H9 (cell line): Measurements from ENCODE around the gene SHISA4. TPM values are rescaled to one million over a fixed set of nuclear protein-coding genes. Genes with fewer than 3 reads are reported as not detected.

Source experiments
- DNase-seq: peaks from one replicate; pipeline ENCODE4 v3.0.0-alpha.2; 2017
- H2AFZ ChIP-seq: one replicate; pipeline ENCODE4 v1.6.1; 2013; ENCODE audit warnings: mild to moderate bottlenecking, low read length, control low read depth, moderate library complexity
- H2AK5ac ChIP-seq: 2 replicates; pipeline ENCODE4 v1.6.1; 2013; ENCODE audit warnings: low read length, control low read depth, mixed read lengths; ENCODE audit not compliant: insufficient read length
- H2BK120ac ChIP-seq: one replicate; pipeline ENCODE4 v1.6.1; 2013; ENCODE audit warnings: low read depth, mild to moderate bottlenecking, low read length, control low read depth, inconsistent platforms; ENCODE audit not compliant: poor library complexity, severe bottlenecking
- H2BK12ac ChIP-seq: 2 replicates; pipeline ENCODE4 v1.6.1; 2013; ENCODE audit warnings: low read length, control low read depth, mixed read lengths, low read depth; ENCODE audit not compliant: insufficient read length
- H2BK15ac ChIP-seq: 2 replicates; pipeline ENCODE4 v1.6.1; 2013; ENCODE audit warnings: low read depth, low read length, control low read depth
- H2BK20ac ChIP-seq: one replicate; pipeline ENCODE4 v1.6.1; 2013; ENCODE audit warnings: low read depth, mild to moderate bottlenecking, low read length, control low read depth, inconsistent platforms; ENCODE audit not compliant: poor library complexity, severe bottlenecking
- H2BK5ac ChIP-seq: 2 replicates; pipeline ENCODE4 v1.6.1; 2013; ENCODE audit warnings: low read length, control low read depth, mixed read lengths; ENCODE audit not compliant: insufficient read length
- H3K14ac ChIP-seq: 2 replicates; pipeline ENCODE4 v1.6.1; 2013; ENCODE audit warnings: low read length, control low read depth; ENCODE audit not compliant: insufficient read depth
- H3K18ac ChIP-seq: 2 replicates; pipeline ENCODE4 v1.6.1; 2013; ENCODE audit warnings: low read depth, mild to moderate bottlenecking, mixed read lengths, low read length, control low read depth; ENCODE audit not compliant: insufficient read length
- H3K23ac ChIP-seq: 2 replicates; pipeline ENCODE4 v1.6.1; 2013; ENCODE audit warnings: low read length, control low read depth, mixed read lengths, low read depth; ENCODE audit not compliant: insufficient read length
- H3K23me2 ChIP-seq: 2 replicates; pipeline ENCODE4 v1.6.1; 2013; ENCODE audit warnings: low read depth, mild to moderate bottlenecking, mixed read lengths, low read length, control low read depth; ENCODE audit not compliant: insufficient read length, poor library complexity, severe bottlenecking
- H3K27ac ChIP-seq: 2 replicates; pipeline ENCODE4 v1.5.1; 2013; ENCODE audit warnings: low read length, control low read depth, mixed read lengths, low read depth; ENCODE audit not compliant: insufficient read length
- H3K27me3 ChIP-seq: 2 replicates; pipeline ENCODE4 v1.6.1; 2013; ENCODE audit warnings: low read length, control low read depth, inconsistent platforms; ENCODE audit not compliant: insufficient read depth
- H3K4ac ChIP-seq: 2 replicates; pipeline ENCODE4 v1.6.1; 2013; ENCODE audit warnings: low read depth, mild to moderate bottlenecking, control low read depth, inconsistent platforms, low read length, moderate library complexity
- H3K4me1 ChIP-seq: 2 replicates; pipeline ENCODE4 v1.6.1; 2013; ENCODE audit warnings: low read length, control low read depth, inconsistent platforms; ENCODE audit not compliant: insufficient read depth
- H3K4me2 ChIP-seq: 2 replicates; pipeline ENCODE4 v1.6.1; 2013; ENCODE audit warnings: low read length, control low read depth, mixed read lengths; ENCODE audit not compliant: insufficient read length, insufficient read depth
- H3K56ac ChIP-seq: 2 replicates; pipeline ENCODE4 v1.6.1; 2013; ENCODE audit warnings: low read depth, mild to moderate bottlenecking, mixed read lengths, low read length, control low read depth; ENCODE audit not compliant: insufficient read length
- H3K79me1 ChIP-seq: 2 replicates; pipeline ENCODE4 v1.6.1; 2013; ENCODE audit warnings: low read depth, mild to moderate bottlenecking, moderate library complexity, low read length, control low read depth, inconsistent platforms; ENCODE audit not compliant: insufficient read depth, poor library complexity, severe bottlenecking
- H3K79me2 ChIP-seq: 2 replicates; pipeline ENCODE4 v1.6.1; 2013; ENCODE audit warnings: low read length, control low read depth, inconsistent platforms; ENCODE audit not compliant: insufficient read depth
- H3K9ac ChIP-seq: 2 replicates; pipeline ENCODE4 v1.6.1; 2013; ENCODE audit warnings: low read length, control low read depth, mixed read lengths; ENCODE audit not compliant: insufficient read length; ENCODE audit errors: extremely low read depth
- H3K9me3 ChIP-seq: one replicate; pipeline ENCODE4 v1.6.1; 2013; ENCODE audit warnings: low read depth, low read length, inconsistent platforms; ENCODE audit not compliant: control insufficient read depth
- H3T11ph ChIP-seq: one replicate; pipeline ENCODE4 v1.6.1; 2013; ENCODE audit warnings: mild to moderate bottlenecking, low read length, control low read depth, inconsistent platforms
- H4K20me1 ChIP-seq: one replicate; pipeline ENCODE4 v1.6.1; 2013; ENCODE audit not compliant: control insufficient read depth, insufficient read length, insufficient read depth
- H4K5ac ChIP-seq: 2 replicates; pipeline ENCODE4 v1.6.1; 2013; ENCODE audit warnings: low read depth, mild to moderate bottlenecking, mixed read lengths, low read length, control low read depth; ENCODE audit not compliant: insufficient read length
- H4K8ac ChIP-seq: replicated peaks from 2 replicates; pipeline ENCODE4 v1.6.1; 2013; ENCODE audit warnings: low read length, control low read depth, mixed read lengths, low read depth; ENCODE audit not compliant: insufficient read length
- H4K91ac ChIP-seq: 2 replicates; pipeline ENCODE4 v1.6.1; 2013; ENCODE audit warnings: low read depth, mild to moderate bottlenecking, moderate library complexity, mixed read lengths, low read length, control low read depth; ENCODE audit not compliant: insufficient read length
- H3K27ac Mint-ChIP-seq, 3 experiments: 2 replicates in 2 of 3; 3 replicates in 1 of 3; pipeline ENCODE4 v1.8.0; 2020 to 2021; ENCODE audit warnings: mixed read lengths in 3 of 3, mild to moderate bottlenecking in 1 of 3, moderate library complexity in 1 of 3
- H3K27me3 Mint-ChIP-seq: 2 replicates; pipeline ENCODE4 v1.8.0; 2021; ENCODE audit warnings: low read depth, mild to moderate bottlenecking, moderate library complexity, mixed read lengths
- H3K36me3 Mint-ChIP-seq, 3 experiments: 2 replicates in 2 of 3; 3 replicates in 1 of 3; pipeline ENCODE4 v1.8.0; 2020 to 2021; ENCODE audit warnings: low read depth in 3 of 3, mixed read lengths in 3 of 3; ENCODE audit not compliant: insufficient read depth in 1 of 3
- H3K4me1 Mint-ChIP-seq, 2 experiments: 2 replicates each; pipeline ENCODE4 v1.8.0; 2020; ENCODE audit warnings: mixed read lengths in 2 of 2
- H3K4me3 Mint-ChIP-seq, 2 experiments: 2 replicates in 1 of 2; 3 replicates in 1 of 2; pipeline ENCODE4 v1.8.0; 2020 to 2021; ENCODE audit warnings: mild to moderate bottlenecking in 2 of 2, mixed read lengths in 2 of 2, moderate library complexity in 1 of 2
- H3K9me3 Mint-ChIP-seq, 2 experiments: 2 replicates in 1 of 2; 3 replicates in 1 of 2; pipeline ENCODE4 v1.8.0; 2020; ENCODE audit warnings: mild to moderate bottlenecking in 2 of 2, mixed read lengths in 2 of 2, moderate library complexity in 1 of 2
- WGBS: extraction: QIAGEN DNeasy Blood & Tissue Kit; methylation state at CpG from one replicate; pipeline ENCODE4 v1.1.7; 2013; ENCODE audit warnings: missing lambda C conversion rate, low lambda C conversion rate, mixed read lengths; ENCODE audit not compliant: insufficient read length; ENCODE audit errors: extremely low coverage; 5-methylcytosine and 5-hydroxymethylcytosine counted together
- total RNA-seq: library from RNA; stranded (reverse); gene quantifications from 2 replicates; pipeline ENCODE4 v1.2.1, GENCODE V29; 2021
- TF ChIP-seq, protein P1 (sequence below): fragments of 200-600 bp; sonication (generic); conservative IDR thresholded peaks from 3 replicates; pipeline ENCODE4 v1.8.0; 2021; ENCODE audit warnings: antibody characterized with exemption, mild to moderate bottlenecking

Gene SHISA4
- total RNA-seq, 1 experiment from 2014 or later = 6.3 TPM

GRCh38 chr1:201859424-201859823, 29.3 kb upstream of the SHISA4 start:
- Histone ChIP-seq H2BK15ac (no peak overlapping the region), H3T11ph (no peak overlapping the region), H2BK20ac (no peak overlapping the region), H3K9me3 (no peaks in the 10 kb centered on the region), H2AFZ (no peak overlapping the region), H4K5ac (no peak overlapping the region), H3K27me3 (no peaks in the 10 kb centered on the region), H3K14ac (no peak overlapping the region), H4K8ac (no peak overlapping the region), H3K4ac (no peak overlapping the region), H3K56ac (no peak overlapping the region), H3K4me2 (no peak overlapping the region), H3K27ac (no peak overlapping the region), H3K79me2 (no peaks in the 10 kb centered on the region), H3K9ac (no peak overlapping the region), H3K79me1 (no peaks in the 10 kb centered on the region), H3K23me2 (no peaks in the 10 kb centered on the region), H3K4me1 (no peaks in the 10 kb centered on the region), H2BK5ac (no peak overlapping the region), H4K91ac (no peak overlapping the region), H2AK5ac (no peak overlapping the region), H4K20me1 (no peaks in the 10 kb centered on the region), H3K18ac (no peak overlapping the region), H3K23ac (no peak overlapping the region), H2BK120ac (no peak overlapping the region), H2BK12ac (no peak overlapping the region)
- Mint-ChIP-seq H3K4me1 (no peaks in the 10 kb centered on the region), H3K27me3 (no peaks in the 10 kb centered on the region), H3K36me3 (peaks cover 24 to 93% (median 86%) of the 10 kb centered on the region in 3 experiments; a peak in 6 of 7 replicates), H3K27ac (no peak overlapping the region), H3K9me3 (no peaks in the 10 kb centered on the region), H3K4me3 (no peak overlapping the region)
- TF ChIP-seq, protein P1, sequence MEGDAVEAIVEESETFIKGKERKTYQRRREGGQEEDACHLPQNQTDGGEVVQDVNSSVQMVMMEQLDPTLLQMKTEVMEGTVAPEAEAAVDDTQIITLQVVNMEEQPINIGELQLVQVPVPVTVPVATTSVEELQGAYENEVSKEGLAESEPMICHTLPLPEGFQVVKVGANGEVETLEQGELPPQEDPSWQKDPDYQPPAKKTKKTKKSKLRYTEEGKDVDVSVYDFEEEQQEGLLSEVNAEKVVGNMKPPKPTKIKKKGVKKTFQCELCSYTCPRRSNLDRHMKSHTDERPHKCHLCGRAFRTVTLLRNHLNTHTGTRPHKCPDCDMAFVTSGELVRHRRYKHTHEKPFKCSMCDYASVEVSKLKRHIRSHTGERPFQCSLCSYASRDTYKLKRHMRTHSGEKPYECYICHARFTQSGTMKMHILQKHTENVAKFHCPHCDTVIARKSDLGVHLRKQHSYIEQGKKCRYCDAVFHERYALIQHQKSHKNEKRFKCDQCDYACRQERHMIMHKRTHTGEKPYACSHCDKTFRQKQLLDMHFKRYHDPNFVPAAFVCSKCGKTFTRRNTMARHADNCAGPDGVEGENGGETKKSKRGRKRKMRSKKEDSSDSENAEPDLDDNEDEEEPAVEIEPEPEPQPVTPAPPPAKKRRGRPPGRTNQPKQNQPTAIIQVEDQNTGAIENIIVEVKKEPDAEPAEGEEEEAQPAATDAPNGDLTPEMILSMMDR = no peak
- DNase-seq = no peak
- no CpG with 5 or more reads among the region's 5 CpGs for WGBS
